ENCODE data around the gene ERGIC1.

Gene ERGIC1

DNA sequence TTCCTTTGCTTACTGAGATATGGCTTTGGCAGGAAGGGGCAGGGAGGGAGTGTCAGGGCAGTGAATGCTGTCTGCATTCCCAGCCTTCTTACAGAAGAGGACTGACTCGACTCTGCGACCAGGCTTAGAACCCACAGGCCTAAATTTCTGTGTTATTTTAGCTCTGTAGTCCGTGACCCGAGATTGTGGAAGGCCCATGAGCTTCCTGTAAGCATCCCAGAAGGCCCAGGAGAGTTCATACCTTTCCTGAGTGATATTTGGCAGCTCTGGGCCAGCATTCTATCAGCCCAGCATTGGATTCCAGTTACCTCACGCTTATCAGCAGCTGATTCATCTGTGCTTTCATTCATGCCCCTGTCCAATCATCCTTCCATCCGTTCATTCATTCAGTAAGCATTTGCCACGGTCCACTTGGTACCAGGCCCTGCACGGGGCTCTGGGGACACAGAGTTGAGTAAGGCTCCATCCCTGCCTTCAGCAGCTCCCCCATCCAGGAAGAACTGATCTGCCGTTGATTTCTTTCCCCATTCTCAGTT is 97.0 kb downstream of the ERGIC1 start:
- no peaks in the 10 kb centered on the region for H3K9me3 ChIP-seq (ENCODE audit: insufficient read depth, low read depth, low read length)
- H3K79me2 ChIP-seq (ENCODE audit: insufficient read depth, low read length), result no peaks in the 10 kb centered on the region
- H3K4me3 ChIP-seq (ENCODE audit: low read length, poor library complexity, severe bottlenecking), result no peak overlapping the region
- H3F3A ChIP-seq (ENCODE audit: low read depth), result no peaks in the 10 kb centered on the region
- no peak overlapping the region for H3K4me2 ChIP-seq (ENCODE audit: low read depth, low read length, poor library complexity, severe bottlenecking)
- H3K36me3 ChIP-seq (ENCODE audit: insufficient read depth, low read length), result peaks cover 54% of the 10 kb centered on the region; the same call in 1 of the 2 replicates
- H4K20me1 ChIP-seq (ENCODE audit: insufficient read depth, low read length, poor library complexity, severe bottlenecking), result no peaks in the 10 kb centered on the region
- H3K27me3 ChIP-seq (ENCODE audit: insufficient read depth, low read length, poor library complexity, severe bottlenecking), result no peaks in the 10 kb centered on the region
- H3K9ac ChIP-seq (ENCODE audit: low read depth, low read length, poor library complexity, severe bottlenecking), result no peak overlapping the region
- no peak overlapping the region for H2AFZ ChIP-seq (ENCODE audit: low read length)
- no peaks in the 10 kb centered on the region for H3K9me2 ChIP-seq (replicated peaks; ENCODE audit: low read depth, low read length)
- no peak for TF ChIP-seq EZH2phosphoT487 (IDR thresholded peaks at IDR 0.05; ENCODE audit: borderline replicate concordance)
- TF ChIP-seq, protein P1, sequence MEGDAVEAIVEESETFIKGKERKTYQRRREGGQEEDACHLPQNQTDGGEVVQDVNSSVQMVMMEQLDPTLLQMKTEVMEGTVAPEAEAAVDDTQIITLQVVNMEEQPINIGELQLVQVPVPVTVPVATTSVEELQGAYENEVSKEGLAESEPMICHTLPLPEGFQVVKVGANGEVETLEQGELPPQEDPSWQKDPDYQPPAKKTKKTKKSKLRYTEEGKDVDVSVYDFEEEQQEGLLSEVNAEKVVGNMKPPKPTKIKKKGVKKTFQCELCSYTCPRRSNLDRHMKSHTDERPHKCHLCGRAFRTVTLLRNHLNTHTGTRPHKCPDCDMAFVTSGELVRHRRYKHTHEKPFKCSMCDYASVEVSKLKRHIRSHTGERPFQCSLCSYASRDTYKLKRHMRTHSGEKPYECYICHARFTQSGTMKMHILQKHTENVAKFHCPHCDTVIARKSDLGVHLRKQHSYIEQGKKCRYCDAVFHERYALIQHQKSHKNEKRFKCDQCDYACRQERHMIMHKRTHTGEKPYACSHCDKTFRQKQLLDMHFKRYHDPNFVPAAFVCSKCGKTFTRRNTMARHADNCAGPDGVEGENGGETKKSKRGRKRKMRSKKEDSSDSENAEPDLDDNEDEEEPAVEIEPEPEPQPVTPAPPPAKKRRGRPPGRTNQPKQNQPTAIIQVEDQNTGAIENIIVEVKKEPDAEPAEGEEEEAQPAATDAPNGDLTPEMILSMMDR (conservative IDR thresholded peaks at IDR 0.05; ENCODE audit: low read length), result no peak
- H3K4me1 ChIP-seq (ENCODE audit: insufficient read depth, low read length, poor library complexity, severe bottlenecking), result no peaks in the 10 kb centered on the region

DNA sequence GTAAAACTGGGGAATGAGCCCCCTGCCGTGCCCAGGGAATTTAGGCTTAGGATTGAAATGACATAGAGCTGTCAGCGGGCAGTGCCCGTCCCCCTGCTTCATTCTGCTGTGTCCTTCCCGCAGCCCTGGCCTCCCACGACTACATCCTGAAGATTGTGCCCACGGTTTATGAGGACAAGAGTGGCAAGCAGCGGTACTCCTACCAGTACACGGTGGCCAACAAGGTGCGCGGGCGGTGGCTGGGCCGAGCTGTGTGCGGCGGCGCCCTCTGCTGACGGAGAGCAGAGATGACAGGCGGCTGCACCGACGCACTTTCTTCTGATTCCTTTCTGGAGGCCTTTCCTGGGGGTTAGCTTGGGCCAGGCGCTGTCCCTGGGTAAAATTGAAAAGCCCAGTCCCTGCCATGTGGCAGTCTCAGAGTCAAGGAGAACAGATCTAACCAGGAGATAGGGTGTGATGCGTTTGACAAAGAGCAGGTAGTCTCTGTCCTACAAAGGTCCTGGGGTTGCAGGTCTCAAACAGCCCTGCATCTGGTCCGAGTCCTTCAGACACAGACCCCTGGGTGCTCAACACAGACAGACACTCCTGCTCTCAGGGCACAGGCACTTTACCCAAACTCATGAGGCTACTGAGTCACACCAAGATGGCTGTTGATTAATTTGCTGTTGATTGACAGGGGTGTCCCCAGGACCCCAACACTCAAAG is 98.4 kb downstream of the ERGIC1 start:
- TF ChIP-seq EZH2phosphoT487 (IDR thresholded peaks at IDR 0.05; ENCODE audit: borderline replicate concordance), result no peak
- TF ChIP-seq, protein P1 (conservative IDR thresholded peaks at IDR 0.05; ENCODE audit: low read length), result peak; percentile 60
- Histone ChIP-seq H3K4me3 (ENCODE audit: low read length, poor library complexity, severe bottlenecking) (no peak overlapping the region), H3K36me3 (ENCODE audit: insufficient read depth, low read length) (peaks cover 50% of the 10 kb centered on the region; the same call in 1 of the 2 replicates), H3K4me1 (ENCODE audit: insufficient read depth, low read length, poor library complexity, severe bottlenecking) (no peaks in the 10 kb centered on the region), H3F3A (ENCODE audit: low read depth) (no peaks in the 10 kb centered on the region), H3K4me2 (ENCODE audit: low read depth, low read length, poor library complexity, severe bottlenecking) (no peak overlapping the region), H2AFZ (ENCODE audit: low read length) (no peak overlapping the region), H4K20me1 (ENCODE audit: insufficient read depth, low read length, poor library complexity, severe bottlenecking) (no peaks in the 10 kb centered on the region), H3K79me2 (ENCODE audit: insufficient read depth, low read length) (no peaks in the 10 kb centered on the region), H3K9ac (ENCODE audit: low read depth, low read length, poor library complexity, severe bottlenecking) (no peak overlapping the region), H3K9me2 (replicated peaks; ENCODE audit: low read depth, low read length) (no peaks in the 10 kb centered on the region), H3K27me3 (ENCODE audit: insufficient read depth, low read length, poor library complexity, severe bottlenecking) (no peaks in the 10 kb centered on the region), H3K9me3 (ENCODE audit: insufficient read depth, low read depth, low read length) (no peaks in the 10 kb centered on the region)

DNA sequence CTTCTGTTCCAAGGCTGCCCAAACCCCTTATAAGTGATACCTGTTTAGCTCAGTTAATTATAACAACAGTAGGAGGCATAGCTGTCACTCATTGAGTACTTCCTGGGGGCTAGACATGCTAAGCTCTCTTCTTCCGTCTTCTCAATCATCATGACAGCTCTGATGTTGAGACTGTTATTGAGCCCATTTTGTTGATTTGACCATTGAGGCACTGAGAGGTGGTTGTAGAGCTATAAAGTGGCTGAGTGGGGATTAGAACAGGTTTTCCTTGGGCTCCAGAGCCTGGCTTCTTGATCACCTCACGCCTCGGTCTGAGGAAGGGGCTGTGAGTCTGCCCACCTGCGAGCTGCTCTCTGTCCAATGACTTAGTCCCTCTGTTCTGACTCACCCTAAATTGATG is 99.2 kb downstream of the ERGIC1 start:
- no peaks in the 10 kb centered on the region for H3K4me1 ChIP-seq (ENCODE audit: insufficient read depth, low read length, poor library complexity, severe bottlenecking)
- H3K79me2 ChIP-seq (ENCODE audit: insufficient read depth, low read length), result no peaks in the 10 kb centered on the region
- no peaks in the 10 kb centered on the region for H3K9me2 ChIP-seq (replicated peaks; ENCODE audit: low read depth, low read length)
- H3K9me3 ChIP-seq (ENCODE audit: insufficient read depth, low read depth, low read length), result no peaks in the 10 kb centered on the region
- no peak overlapping the region for H3K9ac ChIP-seq (ENCODE audit: low read depth, low read length, poor library complexity, severe bottlenecking)
- TF ChIP-seq, protein P1 (conservative IDR thresholded peaks at IDR 0.05; ENCODE audit: low read length), result no peak
- no peak for TF ChIP-seq EZH2phosphoT487 (IDR thresholded peaks at IDR 0.05; ENCODE audit: borderline replicate concordance)
- peaks cover 46% of the 10 kb centered on the region; the same call in 1 of the 2 replicates for H3K36me3 ChIP-seq (ENCODE audit: insufficient read depth, low read length)
- no peaks in the 10 kb centered on the region for H4K20me1 ChIP-seq (ENCODE audit: insufficient read depth, low read length, poor library complexity, severe bottlenecking)
- no peaks in the 10 kb centered on the region for H3K27me3 ChIP-seq (ENCODE audit: insufficient read depth, low read length, poor library complexity, severe bottlenecking)
- H3F3A ChIP-seq (ENCODE audit: low read depth), result no peaks in the 10 kb centered on the region
- H2AFZ ChIP-seq (ENCODE audit: low read length), result no peak overlapping the region
- no peak overlapping the region for H3K4me2 ChIP-seq (ENCODE audit: low read depth, low read length, poor library complexity, severe bottlenecking)
- no peak overlapping the region for H3K4me3 ChIP-seq (ENCODE audit: low read length, poor library complexity, severe bottlenecking)
